ENCODE results near the gene GLIS1. TPM values are rescaled to one million over a fixed set of nuclear protein-coding genes. Genes with fewer than 3 reads are reported as not detected.

GLIS1 gene
- total RNA-seq, 1 experiment from 2014 or later = 0.39 TPM

DNA sequence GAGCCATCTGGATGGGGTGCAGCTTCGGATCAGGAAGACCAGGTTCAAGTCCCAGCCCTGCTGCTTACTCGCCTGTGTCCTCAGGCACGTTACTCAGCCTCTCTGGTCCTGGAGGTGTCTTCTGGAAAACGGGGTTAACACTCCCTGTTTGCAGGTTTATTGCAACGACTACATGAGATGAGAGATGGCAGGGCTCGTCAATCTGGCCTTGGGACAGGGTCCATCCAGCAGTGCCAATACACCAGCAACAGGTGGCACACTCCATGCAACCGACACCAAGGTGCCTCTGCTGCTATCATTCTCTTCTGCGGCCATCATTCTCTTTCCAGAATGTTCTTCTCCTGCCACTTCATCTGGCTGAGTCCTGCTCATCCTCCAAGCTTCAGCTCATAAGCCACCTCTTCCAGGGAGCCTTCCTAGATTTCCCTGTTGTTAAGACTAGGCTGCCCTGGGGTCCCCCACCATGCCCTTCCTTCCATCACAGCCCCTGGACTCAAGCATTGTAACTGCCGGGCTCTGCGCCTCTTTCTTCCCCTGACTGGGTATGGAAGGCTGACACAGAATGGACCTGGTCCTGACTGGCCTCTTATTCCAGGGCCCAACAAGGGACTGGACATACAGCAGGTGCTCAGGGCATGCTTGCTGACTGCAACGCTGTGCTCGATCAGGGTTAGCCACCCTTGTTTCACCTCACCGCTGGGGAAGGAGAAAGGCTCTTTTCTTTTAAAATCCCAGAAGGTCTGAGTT, 192.4 kb downstream of the GLIS1 start:
- Histone ChIP-seq H4K20me1 (ENCODE audit: insufficient read depth) (no peaks in the 10 kb centered on the region), H3K9me2 (ENCODE audit: insufficient read depth) (no peaks in the 10 kb centered on the region), H3K36me3 (ENCODE audit: control insufficient read depth in 1 of 2, insufficient read depth in 2 of 2, low read length in 2 of 2) (no peaks in the 10 kb centered on the region), H3K4me2 (ENCODE audit: low read length) (no peak overlapping the region), H3K9me3 (ENCODE audit: control insufficient read depth in 1 of 2, insufficient read depth in 1 of 2, low read depth in 1 of 2, low read length in 2 of 2) (no peaks in the 10 kb centered on the region), H3K27ac (ENCODE audit: low read depth, low read length) (no peak overlapping the region), H3K4me1 (ENCODE audit: control insufficient read depth in 1 of 2, insufficient read depth in 2 of 2, low read length in 2 of 2) (peaks cover 5 to 11% of the 10 kb centered on the region in 2 experiments; a peak in 3 of 4 replicates), H3K27me3 (ENCODE audit: insufficient read depth, low read length) (no peaks in the 10 kb centered on the region; the same call in 1 of the 2 replicates), H3K4me3 (replicated peaks in 1 of 2; ENCODE audit: low read depth in 1 of 2, low read length in 2 of 2) (no peak overlapping the region), H3K9ac (ENCODE audit: low read length) (no peak overlapping the region), H3K79me2 (ENCODE audit: insufficient read depth, low read length) (no peaks in the 10 kb centered on the region), H2AFZ (ENCODE audit: low read depth, low read length, poor library complexity, severe bottlenecking) (no peak overlapping the region)
- ChIA-PET RAD21 (ENCODE audit: low non-redundant PET in 1 of 2, low total read pairs in 2 of 2, uncharacterized antibody in 2 of 2, unreplicated experiment in 2 of 2) (no interaction called here), CTCF (no interaction called here), POLR2A (no interaction called here)
- DNase-seq (ENCODE audit: low read depth, low spot score) = no peak
- no peak for ATAC-seq
- TF ChIP-seq SRF (IDR thresholded peaks at IDR 0.05; ENCODE audit: low read depth) (no peak), TCF7L2 (IDR thresholded peaks at IDR 0.05; ENCODE audit: borderline replicate concordance, extremely low read depth, insufficient read depth, insufficient read length) (no peak), SIN3A (IDR thresholded peaks at IDR 0.05; ENCODE audit: low read depth) (no peak)
- BruUV-seq (replicated peaks) = no TSS peak
- intact Hi-C loops (cut with micrococcal nuclease) = no loop called here

DNA sequence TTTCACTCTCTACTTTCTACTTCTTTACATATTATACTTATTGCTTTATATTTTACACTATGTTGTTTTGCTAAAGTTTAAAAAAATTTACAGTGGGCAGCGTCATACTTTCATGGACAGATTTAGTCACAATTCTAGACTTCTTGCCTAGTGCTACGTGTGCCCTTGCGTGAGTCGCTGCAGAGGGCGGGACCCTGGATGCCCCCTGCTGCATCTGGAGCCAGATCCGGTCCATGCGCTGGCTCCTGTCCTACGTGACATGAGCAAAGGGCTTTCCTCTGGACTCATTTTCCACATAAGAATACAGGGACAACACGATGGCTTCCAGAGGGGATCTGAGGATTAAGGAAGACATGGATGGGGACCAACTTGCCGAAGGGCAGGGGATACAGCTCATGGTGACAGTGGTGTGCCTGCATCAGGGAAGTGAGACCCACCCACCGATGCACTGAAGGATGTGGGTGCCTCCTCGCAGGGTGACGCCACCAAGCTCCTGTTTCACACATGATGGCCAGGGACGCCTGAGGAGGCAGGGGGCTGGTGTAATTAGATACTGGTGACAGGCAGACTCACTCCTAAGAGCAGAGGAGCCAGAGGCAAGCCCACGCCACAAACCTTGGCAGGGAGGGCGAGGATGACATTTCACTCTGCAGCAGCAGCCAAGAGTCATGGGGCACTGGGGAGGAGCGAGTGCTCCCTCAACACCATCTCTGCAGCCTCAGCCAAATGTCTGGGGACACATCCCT, 193.1 kb downstream of the GLIS1 start:
- CTCF ChIA-PET = no interaction called here
- no peaks in the 10 kb centered on the region for H3K9me2 ChIP-seq (ENCODE audit: insufficient read depth)
- H3K36me3 ChIP-seq (ENCODE audit: control insufficient read depth in 1 of 2, insufficient read depth in 2 of 2, low read length in 2 of 2) = no peaks in the 10 kb centered on the region
- RAD21 ChIA-PET (ENCODE audit: low non-redundant PET in 1 of 2, low total read pairs in 2 of 2, uncharacterized antibody in 2 of 2, unreplicated experiment in 2 of 2) = no interaction called here
- no peak overlapping the region for H2AFZ ChIP-seq (ENCODE audit: low read depth, low read length, poor library complexity, severe bottlenecking)
- H3K4me1 ChIP-seq (ENCODE audit: control insufficient read depth in 1 of 2, insufficient read depth in 2 of 2, low read length in 2 of 2) = peaks cover 5 to 15% of the 10 kb centered on the region in 2 experiments; a peak in 3 of 4 replicates
- no peaks in the 10 kb centered on the region; the same call in 1 of the 2 replicates for H3K27me3 ChIP-seq (ENCODE audit: insufficient read depth, low read length)
- no peak overlapping the region for H3K9ac ChIP-seq (ENCODE audit: low read length)
- DNase-seq (ENCODE audit: low read depth, low spot score) (no peak), ATAC-seq (no peak)
- H3K79me2 ChIP-seq (ENCODE audit: insufficient read depth, low read length) = no peaks in the 10 kb centered on the region
- no TSS peak for BruUV-seq (replicated peaks)
- H3K4me2 ChIP-seq (ENCODE audit: low read length) = no peak overlapping the region
- H4K20me1 ChIP-seq (ENCODE audit: insufficient read depth) = no peaks in the 10 kb centered on the region
- intact Hi-C loops (cut with micrococcal nuclease) = no loop called here
- POLR2A ChIA-PET = no interaction called here
- no peak overlapping the region for H3K4me3 ChIP-seq (replicated peaks in 1 of 2; ENCODE audit: low read depth in 1 of 2, low read length in 2 of 2)
- no peak overlapping the region for H3K27ac ChIP-seq (ENCODE audit: low read depth, low read length)
- no peaks in the 10 kb centered on the region for H3K9me3 ChIP-seq (ENCODE audit: control insufficient read depth in 1 of 2, insufficient read depth in 1 of 2, low read depth in 1 of 2, low read length in 2 of 2)
- TF ChIP-seq, protein P1, sequence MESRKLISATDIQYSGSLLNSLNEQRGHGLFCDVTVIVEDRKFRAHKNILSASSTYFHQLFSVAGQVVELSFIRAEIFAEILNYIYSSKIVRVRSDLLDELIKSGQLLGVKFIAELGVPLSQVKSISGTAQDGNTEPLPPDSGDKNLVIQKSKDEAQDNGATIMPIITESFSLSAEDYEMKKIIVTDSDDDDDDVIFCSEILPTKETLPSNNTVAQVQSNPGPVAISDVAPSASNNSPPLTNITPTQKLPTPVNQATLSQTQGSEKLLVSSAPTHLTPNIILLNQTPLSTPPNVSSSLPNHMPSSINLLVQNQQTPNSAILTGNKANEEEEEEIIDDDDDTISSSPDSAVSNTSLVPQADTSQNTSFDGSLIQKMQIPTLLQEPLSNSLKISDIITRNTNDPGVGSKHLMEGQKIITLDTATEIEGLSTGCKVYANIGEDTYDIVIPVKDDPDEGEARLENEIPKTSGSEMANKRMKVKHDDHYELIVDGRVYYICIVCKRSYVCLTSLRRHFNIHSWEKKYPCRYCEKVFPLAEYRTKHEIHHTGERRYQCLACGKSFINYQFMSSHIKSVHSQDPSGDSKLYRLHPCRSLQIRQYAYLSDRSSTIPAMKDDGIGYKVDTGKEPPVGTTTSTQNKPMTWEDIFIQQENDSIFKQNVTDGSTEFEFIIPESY (IDR thresholded peaks at IDR 0.05; ENCODE audit: extremely low read depth, insufficient replicate concordance, low read length) = no peak
- TF ChIP-seq EZH2phosphoT487 (IDR thresholded peaks at IDR 0.05; ENCODE audit: borderline replicate concordance) (no peak), EZH2 (IDR thresholded peaks at IDR 0.05) (no peak), YY1 (IDR thresholded peaks at IDR 0.05; ENCODE audit: extremely low read depth, insufficient replicate concordance, low read depth, low read length) (no peak), POLR2AphosphoS5 (IDR thresholded peaks at IDR 0.05; ENCODE audit: low read depth, low read length) (no peak), POLR2A (IDR thresholded peaks at IDR 0.05; ENCODE audit: borderline replicate concordance, extremely low read depth, insufficient read depth, insufficient read length) (no peak), CBX3 (IDR thresholded peaks at IDR 0.05; ENCODE audit: low read depth) (no peak), CTCF (IDR thresholded peaks at IDR 0.05 in 2 of 3, conservative IDR thresholded peaks at IDR 0.05 in 1 of 3; ENCODE audit: borderline replicate concordance in 1 of 3, insufficient read depth in 1 of 3, low read depth in 2 of 3, low read length in 2 of 3) (no peak), ZFX (IDR thresholded peaks at IDR 0.05) (no peak), MAX (IDR thresholded peaks at IDR 0.05) (no peak), ZNF274 (IDR thresholded peaks at IDR 0.05; ENCODE audit: low read depth, low read length) (no peak), SRF (IDR thresholded peaks at IDR 0.05; ENCODE audit: low read depth) (no peak), CEBPB (IDR thresholded peaks at IDR 0.05; ENCODE audit: low read depth) (no peak)
